MM.1S (cell line): ENCODE data around the gene CBFA2T2.

Experiments
- DNase-seq: peaks from one replicate; pipeline ENCODE4 v3.0.0-alpha.2; 2015
- H2AFZ ChIP-seq: fragments of 300-600 bp; sonication (generic); 2 replicates; pipeline ENCODE4 v1.6.0; 2016; ENCODE audit warnings: antibody characterized with exemption, low read length
- H3F3A ChIP-seq: fragments of 300-600 bp; sonication (generic); 2 replicates; pipeline ENCODE4 v1.6.1; 2016; ENCODE audit warnings: mild to moderate bottlenecking, antibody characterized with exemption, low read length, moderate library complexity, mixed read lengths; ENCODE audit not compliant: insufficient read depth
- H3K27ac ChIP-seq: fragments of 300-600 bp; sonication (generic); 2 replicates; pipeline ENCODE4 v1.5.1; 2016; ENCODE audit warnings: mild to moderate bottlenecking, low read length
- H3K27me3 ChIP-seq: fragments of 300-600 bp; sonication (generic); replicated peaks from 2 replicates; pipeline ENCODE4 v1.6.0; 2016; ENCODE audit warnings: low read length; ENCODE audit not compliant: insufficient read depth
- H3K36me3 ChIP-seq: fragments of 300-600 bp; sonication (generic); replicated peaks from 2 replicates; pipeline ENCODE4 v1.6.1; 2016; ENCODE audit warnings: mild to moderate bottlenecking, low read length, mixed read lengths; ENCODE audit not compliant: insufficient read depth
- H3K4me1 ChIP-seq: fragments of 300-600 bp; sonication (generic); 2 replicates; pipeline ENCODE4 v1.6.1; 2016; ENCODE audit warnings: low read length, mixed read lengths
- H3K4me2 ChIP-seq: fragments of 300-600 bp; sonication (generic); 2 replicates; pipeline ENCODE4 v1.6.0; 2016; ENCODE audit warnings: low read depth, low read length
- H3K4me3 ChIP-seq: fragments of 300-600 bp; sonication (generic); 2 replicates; pipeline ENCODE4 v1.5.1; 2016; ENCODE audit warnings: low read length, mixed read lengths
- H3K79me2 ChIP-seq: fragments of 300-600 bp; sonication (generic); 2 replicates; pipeline ENCODE4 v1.6.1; 2016; ENCODE audit warnings: mixed run types, low read length, mixed read lengths
- H3K9ac ChIP-seq: fragments of 300-600 bp; sonication (generic); 2 replicates; pipeline ENCODE4 v1.6.1; 2016; ENCODE audit warnings: low read length, mixed read lengths
- H3K9me2 ChIP-seq: fragments of 300-600 bp; sonication (generic); replicated peaks from 2 replicates; pipeline ENCODE4 v1.6.1; 2016; ENCODE audit warnings: mild to moderate bottlenecking, low read length, mixed read lengths; ENCODE audit not compliant: insufficient read depth
- H3K9me3 ChIP-seq: fragments of 300-600 bp; sonication (generic); replicated peaks from 2 replicates; pipeline ENCODE4 v1.6.1; 2016; ENCODE audit warnings: mild to moderate bottlenecking, low read length, mixed read lengths; ENCODE audit not compliant: insufficient read depth
- H4K20me1 ChIP-seq: fragments of 300-600 bp; sonication (generic); 2 replicates; pipeline ENCODE4 v1.6.1; 2016; ENCODE audit warnings: mild to moderate bottlenecking, low read length, moderate library complexity, mixed read lengths; ENCODE audit not compliant: insufficient read depth
- EZH2 ChIP-seq: fragments of 300-600 bp; sonication (generic); optimal IDR thresholded peaks from 2 replicates; pipeline ENCODE3; 2017; ENCODE audit warnings: low read depth, mild to moderate bottlenecking, antibody characterized with exemption, low read length, mixed read lengths
- EZH2phosphoT487 ChIP-seq: fragments of 300-600 bp; sonication (generic); IDR thresholded peaks from 2 replicates; pipeline ENCODE4 v1.6.1; 2018; ENCODE audit warnings: antibody characterized with exemption, low read length
- TF ChIP-seq, protein P1 (sequence below): fragments of 300-600 bp; sonication (generic); IDR thresholded peaks from 2 replicates; pipeline ENCODE4 v1.5.1; 2016; ENCODE audit warnings: antibody characterized with exemption, low read length, mixed read lengths

Gene CBFA2T2

DNA sequence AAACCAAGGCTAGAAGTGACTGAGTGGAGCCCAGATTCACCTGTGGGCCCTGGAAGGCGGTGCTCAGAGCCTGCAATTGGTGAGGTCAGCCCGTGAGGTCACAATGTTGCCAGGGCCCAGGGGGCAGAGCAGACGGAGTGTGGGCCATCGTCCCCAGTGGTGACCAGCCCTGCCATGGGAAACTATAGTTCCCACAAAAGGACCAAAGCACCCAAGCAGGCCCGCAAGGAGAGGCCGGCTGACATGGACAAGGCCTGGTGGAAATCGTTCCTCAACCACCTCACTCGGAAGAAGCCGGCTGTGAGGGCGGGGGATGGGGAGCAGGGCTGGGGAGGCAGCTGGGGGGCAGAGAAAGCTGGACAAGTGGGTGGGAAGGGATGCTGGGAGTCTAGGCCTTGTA lies 172.3 kb downstream of the CBFA2T2 start, which contains the start of gene C20orf144:
Gene C20orf144, plus strand, starts transcription at position 156 of the 400 bp plus-strand sequence. Its CDS starts 19 bp downstream, at position 175.
- Histone ChIP-seq H3K79me2 (no peaks in the 10 kb centered on the region; the same call in 1 of the 2 replicates), H3F3A (peaks cover 21% of the 10 kb centered on the region), H3K4me1 (peaks cover 17% of the 10 kb centered on the region), H3K9ac (peak within 1 kb of the TSS; percentile 79), H3K9me3 (no peaks in the 10 kb centered on the region), H2AFZ (peak within 1 kb of the TSS; percentile 90), H3K4me2 (peak within 1 kb of the TSS; percentile 99), H3K9me2 (no peaks in the 10 kb centered on the region), H3K27me3 (no peaks in the 10 kb centered on the region), H3K36me3 (no peaks in the 10 kb centered on the region), H4K20me1 (no peaks in the 10 kb centered on the region), H3K27ac (no peak within 1 kb of the TSS), H3K4me3 (peak within 1 kb of the TSS; percentile 87)
- DNase-seq: no peak
- TF ChIP-seq EZH2phosphoT487 (no peak), EZH2 (no peak)
- TF ChIP-seq, protein P1, sequence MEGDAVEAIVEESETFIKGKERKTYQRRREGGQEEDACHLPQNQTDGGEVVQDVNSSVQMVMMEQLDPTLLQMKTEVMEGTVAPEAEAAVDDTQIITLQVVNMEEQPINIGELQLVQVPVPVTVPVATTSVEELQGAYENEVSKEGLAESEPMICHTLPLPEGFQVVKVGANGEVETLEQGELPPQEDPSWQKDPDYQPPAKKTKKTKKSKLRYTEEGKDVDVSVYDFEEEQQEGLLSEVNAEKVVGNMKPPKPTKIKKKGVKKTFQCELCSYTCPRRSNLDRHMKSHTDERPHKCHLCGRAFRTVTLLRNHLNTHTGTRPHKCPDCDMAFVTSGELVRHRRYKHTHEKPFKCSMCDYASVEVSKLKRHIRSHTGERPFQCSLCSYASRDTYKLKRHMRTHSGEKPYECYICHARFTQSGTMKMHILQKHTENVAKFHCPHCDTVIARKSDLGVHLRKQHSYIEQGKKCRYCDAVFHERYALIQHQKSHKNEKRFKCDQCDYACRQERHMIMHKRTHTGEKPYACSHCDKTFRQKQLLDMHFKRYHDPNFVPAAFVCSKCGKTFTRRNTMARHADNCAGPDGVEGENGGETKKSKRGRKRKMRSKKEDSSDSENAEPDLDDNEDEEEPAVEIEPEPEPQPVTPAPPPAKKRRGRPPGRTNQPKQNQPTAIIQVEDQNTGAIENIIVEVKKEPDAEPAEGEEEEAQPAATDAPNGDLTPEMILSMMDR: no peak

- H3K27ac ChIP-seq: peak overlapping the region; percentile 45; the same call in 1 of the 2 replicates
- H3K9ac ChIP-seq: peak overlapping the region; percentile 79
- H3K9me3 ChIP-seq: no peaks in the 10 kb centered on the region
- H3K79me2 ChIP-seq: peaks cover 5% of the 10 kb centered on the region; the same call in 1 of the 2 replicates
- H3K4me2 ChIP-seq: peak overlapping the region; percentile 99
- H3K4me1 ChIP-seq: peaks cover 22% of the 10 kb centered on the region
- H3F3A ChIP-seq: peaks cover 26% of the 10 kb centered on the region
- H2AFZ ChIP-seq: peak overlapping the region; percentile 90
- no peaks in the 10 kb centered on the region for H3K9me2 ChIP-seq
- H3K4me3 ChIP-seq: peak overlapping the region; percentile 87
- H4K20me1 ChIP-seq: no peaks in the 10 kb centered on the region
- TF ChIP-seq, protein P1: no peak
- TF ChIP-seq EZH2: no peak
- no peak for TF ChIP-seq EZH2phosphoT487
- DNase-seq: peak; percentile 90
- H3K27me3 ChIP-seq: no peaks in the 10 kb centered on the region
- no peaks in the 10 kb centered on the region for H3K36me3 ChIP-seq
Observed at GRCh38 chr20:33663161-33664084, 173.5 kb downstream of the CBFA2T2 start.

DNA sequence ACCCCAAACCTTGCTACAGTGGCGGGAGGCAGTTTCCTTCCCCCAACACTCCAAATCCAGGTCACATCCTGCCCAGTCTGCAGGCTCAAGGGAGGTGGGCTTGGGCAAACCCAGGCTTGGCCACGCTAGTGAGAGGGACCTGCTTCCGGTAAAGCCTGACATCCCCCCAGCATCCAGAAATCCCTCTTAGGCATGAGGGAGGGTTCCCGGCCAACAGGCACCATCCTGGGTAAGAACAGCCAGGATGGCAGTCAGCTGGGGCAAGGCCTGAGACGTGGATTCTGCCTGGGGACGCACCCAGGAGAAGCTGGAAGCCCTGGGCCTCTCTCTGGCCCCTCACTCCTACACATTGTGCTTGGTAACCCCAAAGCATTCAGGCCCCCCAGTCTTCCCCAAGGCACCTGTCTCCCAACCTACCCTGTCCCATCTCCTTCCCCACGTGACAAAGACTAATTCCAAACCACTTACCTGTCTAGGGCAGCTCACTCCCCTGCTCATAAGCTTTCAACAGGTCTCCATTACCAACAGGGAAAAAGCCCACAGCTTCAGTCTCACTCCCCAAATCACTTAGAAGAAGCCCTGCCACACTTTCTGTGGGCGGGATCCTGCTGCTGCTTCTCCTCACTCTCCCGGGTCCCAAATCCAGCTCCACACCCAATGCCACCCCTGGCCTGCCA lies 174.3 kb downstream of the CBFA2T2 start:
- H3K9me2 ChIP-seq: no peaks in the 10 kb centered on the region
- H3K27me3 ChIP-seq: no peaks in the 10 kb centered on the region
- H3K4me1 ChIP-seq: peaks cover 24% of the 10 kb centered on the region
- H4K20me1 ChIP-seq: no peaks in the 10 kb centered on the region
- H3K36me3 ChIP-seq: no peaks in the 10 kb centered on the region
- H3F3A ChIP-seq: peaks cover 26% of the 10 kb centered on the region
- H3K4me2 ChIP-seq: peak overlapping the region; percentile 99
- DNase-seq: no peak
- peak overlapping the region; percentile 79 for H3K9ac ChIP-seq
- H2AFZ ChIP-seq: peak overlapping the region; percentile 90
- peaks cover 6% of the 10 kb centered on the region; the same call in 1 of the 2 replicates for H3K79me2 ChIP-seq
- peak overlapping the region; percentile 87 for H3K4me3 ChIP-seq
- no peaks in the 10 kb centered on the region for H3K9me3 ChIP-seq
- H3K27ac ChIP-seq: peak overlapping the region; percentile 45; the same call in 1 of the 2 replicates
- TF ChIP-seq, protein P1: no peak
